MM.1S (cell line): ENCODE results near the gene RRAGD.

Experiments
- DNase-seq: peaks from one replicate; pipeline ENCODE4 v3.0.0-alpha.2; 2015
- H2AFZ ChIP-seq: fragments of 300-600 bp; sonication (generic); 2 replicates; pipeline ENCODE4 v1.6.0; 2016; ENCODE audit warnings: antibody characterized with exemption, low read length
- H3F3A ChIP-seq: fragments of 300-600 bp; sonication (generic); 2 replicates; pipeline ENCODE4 v1.6.1; 2016; ENCODE audit warnings: mild to moderate bottlenecking, antibody characterized with exemption, low read length, moderate library complexity, mixed read lengths; ENCODE audit not compliant: insufficient read depth
- H3K27ac ChIP-seq: fragments of 300-600 bp; sonication (generic); 2 replicates; pipeline ENCODE4 v1.5.1; 2016; ENCODE audit warnings: mild to moderate bottlenecking, low read length
- H3K27me3 ChIP-seq: fragments of 300-600 bp; sonication (generic); replicated peaks from 2 replicates; pipeline ENCODE4 v1.6.0; 2016; ENCODE audit warnings: low read length; ENCODE audit not compliant: insufficient read depth
- H3K36me3 ChIP-seq: fragments of 300-600 bp; sonication (generic); replicated peaks from 2 replicates; pipeline ENCODE4 v1.6.1; 2016; ENCODE audit warnings: mild to moderate bottlenecking, low read length, mixed read lengths; ENCODE audit not compliant: insufficient read depth
- H3K4me1 ChIP-seq: fragments of 300-600 bp; sonication (generic); 2 replicates; pipeline ENCODE4 v1.6.1; 2016; ENCODE audit warnings: low read length, mixed read lengths
- H3K4me2 ChIP-seq: fragments of 300-600 bp; sonication (generic); 2 replicates; pipeline ENCODE4 v1.6.0; 2016; ENCODE audit warnings: low read depth, low read length
- H3K4me3 ChIP-seq: fragments of 300-600 bp; sonication (generic); 2 replicates; pipeline ENCODE4 v1.5.1; 2016; ENCODE audit warnings: low read length, mixed read lengths
- H3K79me2 ChIP-seq: fragments of 300-600 bp; sonication (generic); 2 replicates; pipeline ENCODE4 v1.6.1; 2016; ENCODE audit warnings: mixed run types, low read length, mixed read lengths
- H3K9ac ChIP-seq: fragments of 300-600 bp; sonication (generic); 2 replicates; pipeline ENCODE4 v1.6.1; 2016; ENCODE audit warnings: low read length, mixed read lengths
- H3K9me2 ChIP-seq: fragments of 300-600 bp; sonication (generic); replicated peaks from 2 replicates; pipeline ENCODE4 v1.6.1; 2016; ENCODE audit warnings: mild to moderate bottlenecking, low read length, mixed read lengths; ENCODE audit not compliant: insufficient read depth
- H3K9me3 ChIP-seq: fragments of 300-600 bp; sonication (generic); replicated peaks from 2 replicates; pipeline ENCODE4 v1.6.1; 2016; ENCODE audit warnings: mild to moderate bottlenecking, low read length, mixed read lengths; ENCODE audit not compliant: insufficient read depth
- H4K20me1 ChIP-seq: fragments of 300-600 bp; sonication (generic); 2 replicates; pipeline ENCODE4 v1.6.1; 2016; ENCODE audit warnings: mild to moderate bottlenecking, low read length, moderate library complexity, mixed read lengths; ENCODE audit not compliant: insufficient read depth
- CTCF ChIP-seq: fragments of 300-600 bp; sonication (generic); IDR thresholded peaks from 2 replicates; pipeline ENCODE4 v1.5.1; 2016; ENCODE audit warnings: antibody characterized with exemption, low read length, mixed read lengths
- EZH2 ChIP-seq: fragments of 300-600 bp; sonication (generic); optimal IDR thresholded peaks from 2 replicates; pipeline ENCODE3; 2017; ENCODE audit warnings: low read depth, mild to moderate bottlenecking, antibody characterized with exemption, low read length, mixed read lengths
- EZH2phosphoT487 ChIP-seq: fragments of 300-600 bp; sonication (generic); IDR thresholded peaks from 2 replicates; pipeline ENCODE4 v1.6.1; 2018; ENCODE audit warnings: antibody characterized with exemption, low read length

RRAGD gene

DNA sequence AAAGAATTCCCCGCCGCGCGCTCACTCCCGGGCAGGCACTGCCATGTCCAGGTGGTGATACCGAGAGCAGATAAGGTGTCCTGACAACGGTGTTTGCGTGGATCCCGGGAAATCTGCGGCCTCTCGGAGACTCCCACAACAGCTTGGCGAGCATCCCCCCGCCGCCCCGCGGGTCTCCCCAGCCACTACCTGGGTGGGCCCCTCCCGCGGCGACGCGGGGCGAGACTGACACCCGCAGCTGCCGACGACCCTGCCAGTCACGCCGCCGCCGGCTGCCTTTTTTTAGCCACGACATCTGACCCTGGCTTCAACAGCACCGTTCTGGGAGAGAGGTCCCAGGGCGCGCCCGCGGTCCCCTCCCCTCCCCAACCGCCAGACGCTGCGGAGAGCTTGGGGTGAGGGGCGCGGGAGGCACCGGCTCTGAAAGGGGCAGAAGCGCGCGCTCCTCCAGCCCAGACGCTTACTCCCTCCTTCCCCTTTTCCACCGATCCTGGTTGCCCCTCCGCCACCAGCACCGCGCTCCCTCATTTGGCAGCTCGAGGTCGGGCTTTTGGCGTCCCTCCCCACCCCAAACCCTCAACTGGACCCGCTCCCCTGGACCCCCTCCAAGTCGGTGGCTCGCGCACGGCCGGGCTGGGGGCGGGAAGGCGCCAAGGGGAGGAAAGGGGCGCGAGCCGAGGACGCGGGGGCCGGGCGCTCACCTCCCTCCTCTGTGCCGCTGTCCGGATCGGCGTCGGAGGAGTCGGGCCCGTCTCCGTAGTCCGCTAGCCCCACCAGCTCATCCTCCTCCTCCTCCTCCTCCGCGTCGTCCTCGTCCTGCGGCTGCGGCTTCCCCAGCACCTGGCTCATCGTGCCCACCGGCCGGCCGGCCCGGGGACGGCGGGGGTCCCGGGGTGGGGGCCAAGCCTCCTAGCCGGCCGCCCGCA lies 665 bp downstream of the RRAGD start:
- peaks cover 15% of the 10 kb centered on the region for H3F3A ChIP-seq
- H4K20me1 ChIP-seq, result peaks cover 6% of the 10 kb centered on the region; the same call in 1 of the 2 replicates
- H3K36me3 ChIP-seq, result no peaks in the 10 kb centered on the region
- H3K27me3 ChIP-seq, result no peaks in the 10 kb centered on the region
- no peaks in the 10 kb centered on the region for H3K9me2 ChIP-seq
- no peak for TF ChIP-seq EZH2phosphoT487
- no peak for TF ChIP-seq EZH2
- no peak for TF ChIP-seq CTCF
- H3K27ac ChIP-seq, result peak overlapping the region; percentile 76
- H3K4me1 ChIP-seq, result peaks cover 15% of the 10 kb centered on the region
- peak overlapping the region; percentile 69 for H2AFZ ChIP-seq
- peak overlapping the region; percentile 94 for H3K4me3 ChIP-seq
- peak overlapping the region; percentile 84 for H3K9ac ChIP-seq
- no peaks in the 10 kb centered on the region for H3K9me3 ChIP-seq
- peak; percentile 34 for DNase-seq
- peaks cover 68% of the 10 kb centered on the region for H3K79me2 ChIP-seq
- peak overlapping the region; percentile 88 for H3K4me2 ChIP-seq

DNA sequence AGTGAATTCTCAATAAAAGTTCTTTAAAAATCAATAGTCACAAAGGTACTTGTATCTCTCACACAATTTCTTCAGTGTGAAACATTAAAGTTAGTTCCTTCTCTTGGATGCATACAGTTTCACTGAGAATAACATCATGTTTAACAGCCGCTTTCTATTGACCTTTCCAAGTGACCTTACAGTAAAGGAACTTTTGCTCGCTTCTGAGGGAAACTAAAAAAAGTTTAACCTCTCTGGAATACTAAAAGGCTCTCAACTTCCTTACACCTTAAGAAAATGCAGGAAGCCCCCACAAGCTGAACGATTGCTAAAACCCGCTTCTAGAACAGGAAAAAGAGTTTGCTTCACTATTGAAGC lies 1.3 kb downstream of the RRAGD start:
- Histone ChIP-seq H3K36me3 (no peaks in the 10 kb centered on the region), H3K9me3 (no peaks in the 10 kb centered on the region), H3K9ac (peak overlapping the region; percentile 84), H2AFZ (peak overlapping the region; percentile 69), H3K4me2 (peak overlapping the region; percentile 88), H4K20me1 (peaks cover 7% of the 10 kb centered on the region; the same call in 1 of the 2 replicates), H3F3A (peaks cover 15% of the 10 kb centered on the region), H3K27me3 (no peaks in the 10 kb centered on the region), H3K27ac (peak overlapping the region; percentile 76), H3K4me1 (peaks cover 15% of the 10 kb centered on the region), H3K79me2 (peaks cover 74% of the 10 kb centered on the region), H3K4me3 (peak overlapping the region; percentile 94), H3K9me2 (no peaks in the 10 kb centered on the region)
- no peak for DNase-seq
- TF ChIP-seq CTCF (no peak), EZH2 (no peak), EZH2phosphoT487 (no peak)

DNA sequence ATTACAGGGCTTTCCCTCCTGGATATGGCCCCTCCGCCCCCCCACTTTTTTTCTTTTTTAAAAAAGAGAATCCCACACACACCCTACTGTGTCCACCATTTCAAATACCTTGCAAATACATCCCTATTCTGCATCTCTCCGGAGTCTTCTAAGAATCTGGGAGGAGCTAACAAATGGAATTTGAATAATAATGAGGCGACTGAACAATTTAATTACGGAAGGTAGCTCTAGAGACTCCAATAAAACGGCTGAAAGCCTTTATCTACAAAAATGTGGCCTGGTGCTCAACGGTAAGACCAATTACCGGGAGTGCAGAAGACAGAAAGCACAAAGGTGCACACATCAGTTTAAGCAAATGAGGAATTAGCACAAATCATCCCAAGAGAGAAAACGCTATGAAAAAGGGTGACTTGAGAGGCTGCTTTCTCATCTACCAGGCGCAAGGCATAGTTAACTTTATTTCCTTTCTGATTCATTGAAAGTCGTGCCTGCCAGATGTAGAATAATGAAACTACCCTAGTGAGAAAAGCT lies 1.8 kb downstream of the RRAGD start:
- Histone ChIP-seq H3F3A (peaks cover 15% of the 10 kb centered on the region), H3K27me3 (no peaks in the 10 kb centered on the region), H3K36me3 (no peaks in the 10 kb centered on the region), H3K4me1 (peaks cover 15% of the 10 kb centered on the region), H3K9me3 (no peaks in the 10 kb centered on the region), H3K4me2 (peak overlapping the region; percentile 88), H2AFZ (no peak overlapping the region), H3K79me2 (peaks cover 79% of the 10 kb centered on the region), H3K4me3 (peak overlapping the region; percentile 94), H4K20me1 (peaks cover 9% of the 10 kb centered on the region; the same call in 1 of the 2 replicates), H3K27ac (peak overlapping the region; percentile 76; the same call in 1 of the 2 replicates), H3K9ac (peak overlapping the region; percentile 84; the same call in 1 of the 2 replicates), H3K9me2 (no peaks in the 10 kb centered on the region)
- TF ChIP-seq EZH2phosphoT487 (no peak), EZH2 (no peak), CTCF (no peak)
- peak; percentile 54 for DNase-seq
